Measurements from ENCODE around the gene SCN11A.

Gene SCN11A

GRCh38 chr3:39097716-39098472 is 46.1 kb upstream of the SCN11A start:
- TF ChIP-seq CTCF (IDR thresholded peaks at IDR 0.05; ENCODE audit: borderline replicate concordance, extremely low read depth, low read length, poor library complexity, severe bottlenecking) (no peak), EZH2 (IDR thresholded peaks at IDR 0.05; ENCODE audit: borderline replicate concordance, low read depth, low read length, severe bottlenecking) (no peak)
- Histone ChIP-seq H4K20me1 (ENCODE audit: insufficient read depth, low read length) (peaks cover 23% of the 10 kb centered on the region; the same call in 1 of the 2 replicates), H3K4me3 (ENCODE audit: low read depth in 1 of 2, low read length in 2 of 2) (no peak overlapping the region), H3K4me1 (ENCODE audit: insufficient read depth, low read length) (no peaks in the 10 kb centered on the region), H3K4me2 (ENCODE audit: insufficient read depth, low read length) (no peak overlapping the region), H3K27me3 (ENCODE audit: insufficient read depth, low read length, poor library complexity) (no peaks in the 10 kb centered on the region), H2AFZ (ENCODE audit: low read depth, low read length) (no peak overlapping the region), H3K9me3 (ENCODE audit: insufficient read depth, low read length, severe bottlenecking) (no peaks in the 10 kb centered on the region), H3K36me3 (ENCODE audit: insufficient read depth, low read length) (peaks cover 75% of the 10 kb centered on the region), H3K9ac (ENCODE audit: low read depth, low read length) (no peak overlapping the region), H3K79me2 (ENCODE audit: insufficient read depth, low read length) (no peaks in the 10 kb centered on the region), H3K27ac (ENCODE audit: low read length) (no peak overlapping the region)
- DNase-seq (no peak), ATAC-seq (ENCODE audit: insufficient read depth, low read depth) (no peak)

DNA sequence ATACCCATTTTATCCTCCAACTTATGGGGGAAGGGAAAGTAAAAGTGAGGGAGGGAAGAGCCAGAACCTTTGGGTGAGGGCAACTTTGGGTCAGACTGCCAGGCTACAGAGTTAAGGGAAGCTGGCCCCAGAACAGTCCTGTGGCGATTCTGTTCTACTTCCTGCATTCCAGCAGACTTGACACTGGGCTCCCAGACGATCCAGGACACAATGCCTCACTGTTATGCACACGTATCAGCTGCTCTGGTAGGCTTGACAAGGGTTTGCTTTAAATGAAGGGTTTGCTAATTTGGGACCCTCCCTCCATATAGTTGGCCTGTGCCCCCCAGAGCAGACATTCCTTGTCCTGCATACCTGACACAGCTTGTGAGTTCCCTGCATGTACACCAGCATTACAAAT is 45.0 kb upstream of the SCN11A start:
- no peak overlapping the region for H2AFZ ChIP-seq (ENCODE audit: low read depth, low read length)
- H3K79me2 ChIP-seq (ENCODE audit: insufficient read depth, low read length): no peaks in the 10 kb centered on the region
- no peaks in the 10 kb centered on the region for H3K9me3 ChIP-seq (ENCODE audit: insufficient read depth, low read length, severe bottlenecking)
- no peaks in the 10 kb centered on the region for H3K4me1 ChIP-seq (ENCODE audit: insufficient read depth, low read length)
- no peak for TF ChIP-seq CTCF (IDR thresholded peaks at IDR 0.05; ENCODE audit: borderline replicate concordance, extremely low read depth, low read length, poor library complexity, severe bottlenecking)
- peaks cover 17% of the 10 kb centered on the region; the same call in 1 of the 2 replicates for H4K20me1 ChIP-seq (ENCODE audit: insufficient read depth, low read length)
- DNase-seq (no peak), ATAC-seq (ENCODE audit: insufficient read depth, low read depth) (no peak)
- peaks cover 81% of the 10 kb centered on the region for H3K36me3 ChIP-seq (ENCODE audit: insufficient read depth, low read length)
- H3K9ac ChIP-seq (ENCODE audit: low read depth, low read length): no peak overlapping the region
- H3K27me3 ChIP-seq (ENCODE audit: insufficient read depth, low read length, poor library complexity): no peaks in the 10 kb centered on the region
- no peak overlapping the region for H3K4me2 ChIP-seq (ENCODE audit: insufficient read depth, low read length)
- H3K4me3 ChIP-seq (ENCODE audit: low read depth in 1 of 2, low read length in 2 of 2): no peak overlapping the region
- no peak overlapping the region for H3K27ac ChIP-seq (ENCODE audit: low read length)

GRCh38 chr3:39095778-39096177 is 44.0 kb upstream of the SCN11A start:
- Histone ChIP-seq H3K9ac (ENCODE audit: low read depth, low read length) (no peak overlapping the region), H4K20me1 (ENCODE audit: insufficient read depth, low read length) (peaks cover 17% of the 10 kb centered on the region; the same call in 1 of the 2 replicates), H3K9me3 (ENCODE audit: insufficient read depth, low read length, severe bottlenecking) (no peaks in the 10 kb centered on the region), H3K4me3 (ENCODE audit: low read depth in 1 of 2, low read length in 2 of 2) (no peak overlapping the region), H3K27ac (ENCODE audit: low read length) (no peak overlapping the region), H3K27me3 (ENCODE audit: insufficient read depth, low read length, poor library complexity) (no peaks in the 10 kb centered on the region), H3K4me2 (ENCODE audit: insufficient read depth, low read length) (no peak overlapping the region), H3K4me1 (ENCODE audit: insufficient read depth, low read length) (no peaks in the 10 kb centered on the region), H3K79me2 (ENCODE audit: insufficient read depth, low read length) (no peaks in the 10 kb centered on the region), H3K36me3 (ENCODE audit: insufficient read depth, low read length) (peaks cover 87% of the 10 kb centered on the region), H2AFZ (ENCODE audit: low read depth, low read length) (no peak overlapping the region)
- TF ChIP-seq EZH2 (IDR thresholded peaks at IDR 0.05; ENCODE audit: borderline replicate concordance, low read depth, low read length, severe bottlenecking): no peak
- no peak for TF ChIP-seq CTCF (IDR thresholded peaks at IDR 0.05; ENCODE audit: borderline replicate concordance, extremely low read depth, low read length, poor library complexity, severe bottlenecking)
- DNase-seq (no peak), ATAC-seq (ENCODE audit: insufficient read depth, low read depth) (no peak)
